ENCODE results near the gene CDX1. TPM values are rescaled to one million over a fixed set of nuclear protein-coding genes. Genes with fewer than 3 reads are reported as not detected.

The CDX1 gene
- total and polyA plus RNA-seq, 3 donors from 2014 or later = 3.4 to 5.2 (median 3.4) TPM

DNA sequence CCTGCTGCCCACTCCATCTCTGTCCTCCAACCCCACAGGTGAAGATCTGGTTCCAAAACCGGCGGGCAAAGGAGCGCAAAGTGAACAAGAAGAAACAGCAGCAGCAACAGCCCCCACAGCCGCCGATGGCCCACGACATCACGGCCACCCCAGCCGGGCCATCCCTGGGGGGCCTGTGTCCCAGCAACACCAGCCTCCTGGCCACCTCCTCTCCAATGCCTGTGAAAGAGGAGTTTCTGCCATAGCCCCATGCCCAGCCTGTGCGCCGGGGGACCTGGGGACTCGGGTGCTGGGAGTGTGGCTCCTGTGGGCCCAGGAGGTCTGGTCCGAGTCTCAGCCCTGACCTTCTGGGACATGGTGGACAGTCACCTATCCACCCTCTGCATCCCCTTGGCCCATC lies 16.9 kb downstream of the CDX1 start:
- WGBS, 2 donors = 91 to 92% methylated on average over 8 to 9 of the region's 12 CpGs
- H3K9me3 ChIP-seq = no peaks in the 10 kb centered on the region
- H3K27ac ChIP-seq = no peak overlapping the region
- no peak overlapping the region for H3K4me3 ChIP-seq
- no peaks in the 10 kb centered on the region for H3K36me3 ChIP-seq (ENCODE audit: low read depth, missing control alignments)
- H3K27me3 ChIP-seq = no peaks in the 10 kb centered on the region
- TF ChIP-seq, protein P1, sequence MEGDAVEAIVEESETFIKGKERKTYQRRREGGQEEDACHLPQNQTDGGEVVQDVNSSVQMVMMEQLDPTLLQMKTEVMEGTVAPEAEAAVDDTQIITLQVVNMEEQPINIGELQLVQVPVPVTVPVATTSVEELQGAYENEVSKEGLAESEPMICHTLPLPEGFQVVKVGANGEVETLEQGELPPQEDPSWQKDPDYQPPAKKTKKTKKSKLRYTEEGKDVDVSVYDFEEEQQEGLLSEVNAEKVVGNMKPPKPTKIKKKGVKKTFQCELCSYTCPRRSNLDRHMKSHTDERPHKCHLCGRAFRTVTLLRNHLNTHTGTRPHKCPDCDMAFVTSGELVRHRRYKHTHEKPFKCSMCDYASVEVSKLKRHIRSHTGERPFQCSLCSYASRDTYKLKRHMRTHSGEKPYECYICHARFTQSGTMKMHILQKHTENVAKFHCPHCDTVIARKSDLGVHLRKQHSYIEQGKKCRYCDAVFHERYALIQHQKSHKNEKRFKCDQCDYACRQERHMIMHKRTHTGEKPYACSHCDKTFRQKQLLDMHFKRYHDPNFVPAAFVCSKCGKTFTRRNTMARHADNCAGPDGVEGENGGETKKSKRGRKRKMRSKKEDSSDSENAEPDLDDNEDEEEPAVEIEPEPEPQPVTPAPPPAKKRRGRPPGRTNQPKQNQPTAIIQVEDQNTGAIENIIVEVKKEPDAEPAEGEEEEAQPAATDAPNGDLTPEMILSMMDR (IDR thresholded peaks at IDR 0.05) = no peak
- no peak for TF ChIP-seq POLR2A (IDR thresholded peaks at IDR 0.05)
- intact Hi-C loops (cut with DNase I; ENCODE audit: low total_unique reads) = no loop called here
- no peak for DNase-seq
- H3K4me1 ChIP-seq = peaks cover 32% of the 10 kb centered on the region

DNA sequence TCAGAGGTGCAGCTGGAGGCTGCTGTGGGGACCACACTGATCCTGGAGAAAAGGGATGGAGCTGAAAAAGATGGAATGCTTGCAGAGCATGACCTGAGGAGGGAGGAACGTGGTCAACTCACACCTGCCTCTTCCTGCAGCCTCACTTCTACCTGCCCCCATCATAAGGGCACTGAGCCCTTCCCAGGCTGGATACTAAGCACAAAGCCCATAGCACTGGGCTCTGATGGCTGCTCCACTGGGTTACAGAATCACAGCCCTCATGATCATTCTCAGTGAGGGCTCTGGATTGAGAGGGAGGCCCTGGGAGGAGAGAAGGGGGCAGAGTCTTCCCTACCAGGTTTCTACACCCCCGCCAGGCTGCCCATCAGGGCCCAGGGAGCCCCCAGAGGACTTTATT lies 17.4 kb downstream of the CDX1 start:
- no peak overlapping the region for H3K27ac ChIP-seq
- no peak for TF ChIP-seq POLR2A (IDR thresholded peaks at IDR 0.05)
- TF ChIP-seq, protein P1 (IDR thresholded peaks at IDR 0.05) = no peak
- 94 to 100% methylated on average over 2 of the region's 2 CpGs for WGBS, 2 donors
- no peak overlapping the region for H3K4me3 ChIP-seq
- intact Hi-C loops (cut with DNase I; ENCODE audit: low total_unique reads) = no loop called here
- H3K36me3 ChIP-seq (ENCODE audit: low read depth, missing control alignments) = no peaks in the 10 kb centered on the region
- no peaks in the 10 kb centered on the region for H3K9me3 ChIP-seq
- no peak for DNase-seq
- no peaks in the 10 kb centered on the region for H3K27me3 ChIP-seq
- H3K4me1 ChIP-seq = peaks cover 32% of the 10 kb centered on the region

GRCh38 chr5:150184990-150185912 lies 18.7 kb downstream of the CDX1 start:
- WGBS, 2 donors = 85 to 91% methylated on average over 12 of the region's 12 CpGs
- no peaks in the 10 kb centered on the region for H3K27me3 ChIP-seq
- intact Hi-C loops (cut with DNase I; ENCODE audit: low total_unique reads) = no loop called here

DNA sequence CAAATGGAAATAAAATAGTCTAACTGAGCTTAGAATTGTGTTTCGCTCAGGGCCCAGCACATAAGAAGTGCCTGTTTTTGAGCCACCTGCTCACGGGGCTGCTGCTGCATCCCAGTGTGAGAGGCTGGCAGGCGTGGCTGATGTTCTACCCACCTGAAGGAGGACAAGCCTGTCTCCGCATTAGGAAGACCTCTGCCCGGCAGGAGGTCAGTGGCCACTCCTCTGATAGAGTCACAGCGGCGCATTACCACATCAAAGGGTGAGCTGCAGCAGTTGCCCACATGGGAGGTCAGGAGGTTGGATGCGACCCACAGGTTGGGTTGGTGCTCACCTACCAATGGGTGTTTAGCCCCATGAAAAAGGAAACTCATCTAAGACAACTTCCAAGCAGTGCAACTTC lies 19.6 kb downstream of the CDX1 start:
- DNase-seq = no peak
- Histone ChIP-seq H3K36me3 (ENCODE audit: low read depth, missing control alignments) (no peaks in the 10 kb centered on the region), H3K27ac (no peak overlapping the region), H3K27me3 (no peaks in the 10 kb centered on the region), H3K9me3 (no peaks in the 10 kb centered on the region), H3K4me1 (peaks cover 14% of the 10 kb centered on the region), H3K4me3 (no peak overlapping the region)
- intact Hi-C loops (cut with DNase I; ENCODE audit: low total_unique reads) = no loop called here
- TF ChIP-seq POLR2A (IDR thresholded peaks at IDR 0.05) = no peak
- TF ChIP-seq, protein P1 (IDR thresholded peaks at IDR 0.05) = no peak
- WGBS, 2 donors = 97 to 98% methylated on average over 6 to 8 of the region's 8 CpGs

More at GRCh38 chr5:150184990-150185912, 18.7 kb downstream of the CDX1 start:
- H3K36me3 ChIP-seq (ENCODE audit: low read depth, missing control alignments) = no peaks in the 10 kb centered on the region
- no peak for DNase-seq
- no peaks in the 10 kb centered on the region for H3K9me3 ChIP-seq
- H3K4me1 ChIP-seq = peaks cover 21% of the 10 kb centered on the region
- TF ChIP-seq, protein P1 (IDR thresholded peaks at IDR 0.05) = no peak
- TF ChIP-seq POLR2A (IDR thresholded peaks at IDR 0.05) = no peak
- no peak overlapping the region for H3K27ac ChIP-seq
- no peak overlapping the region for H3K4me3 ChIP-seq
